Measurements from ENCODE around the gene ANXA8.
A peak's percentile ranks its signal among the peaks of the same experiment; 100 is the strongest.

ANXA8 gene

DNA sequence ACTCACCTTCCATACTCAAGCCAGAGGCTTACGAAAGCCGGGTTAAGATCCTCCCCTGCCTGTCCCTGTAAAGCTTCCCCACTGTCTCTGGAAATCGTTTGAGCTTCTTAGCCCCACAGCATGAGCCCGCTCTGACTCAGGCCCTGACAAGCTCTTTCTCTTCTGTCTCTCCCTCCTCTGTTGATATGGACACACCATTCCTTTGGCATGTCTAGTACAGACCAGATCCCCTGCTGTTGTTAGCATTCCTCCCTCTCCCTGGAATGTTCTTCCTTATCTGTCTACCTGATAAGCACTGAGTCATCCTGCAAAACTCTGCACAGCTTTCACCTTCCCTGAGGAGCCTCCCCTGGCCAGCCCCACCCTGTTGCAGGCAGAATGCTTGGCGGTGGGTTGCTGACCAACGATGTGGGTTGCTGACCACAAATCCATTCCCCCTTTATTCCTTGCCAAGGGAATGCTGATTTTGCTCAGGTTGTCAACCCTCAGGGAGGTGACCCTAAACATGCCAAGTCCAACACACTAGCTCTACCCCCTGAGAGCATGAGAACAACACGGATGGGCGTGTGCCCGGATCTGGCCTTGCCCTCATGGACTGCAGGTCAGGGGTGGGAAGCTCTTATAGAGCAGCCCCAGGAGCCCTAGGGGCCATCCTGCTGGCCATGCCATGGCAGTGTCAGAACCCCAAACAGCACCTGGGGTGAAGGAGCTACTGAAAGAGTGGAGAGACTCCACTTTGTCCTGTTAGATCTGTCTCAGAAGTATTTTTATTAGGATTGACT is 21.1 kb downstream of the ANXA8 start:
- peak; percentile 84 for ATAC-seq

DNA sequence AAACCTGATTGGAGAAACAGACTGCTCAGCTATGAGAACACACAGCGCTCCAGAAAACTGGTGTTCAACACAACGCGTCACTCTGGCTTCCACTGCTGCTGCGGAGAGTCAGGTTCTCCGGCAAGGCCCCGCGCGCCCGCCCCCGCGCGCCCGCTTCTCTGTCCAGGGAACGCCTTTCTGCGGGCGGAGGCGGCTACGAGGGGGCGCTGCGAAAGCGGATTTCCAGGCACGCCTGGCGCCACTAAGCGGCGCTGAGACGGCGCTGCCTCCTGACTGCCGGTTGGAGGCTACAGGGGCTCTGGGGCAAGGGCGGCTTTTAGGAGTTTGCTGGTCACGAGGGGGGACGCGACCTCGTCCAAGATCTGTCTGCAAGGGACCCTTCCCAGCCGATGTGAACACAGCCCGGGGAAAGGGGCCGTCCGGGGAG is 22.6 kb downstream of the ANXA8 start:
- ATAC-seq = peak; percentile 88

DNA sequence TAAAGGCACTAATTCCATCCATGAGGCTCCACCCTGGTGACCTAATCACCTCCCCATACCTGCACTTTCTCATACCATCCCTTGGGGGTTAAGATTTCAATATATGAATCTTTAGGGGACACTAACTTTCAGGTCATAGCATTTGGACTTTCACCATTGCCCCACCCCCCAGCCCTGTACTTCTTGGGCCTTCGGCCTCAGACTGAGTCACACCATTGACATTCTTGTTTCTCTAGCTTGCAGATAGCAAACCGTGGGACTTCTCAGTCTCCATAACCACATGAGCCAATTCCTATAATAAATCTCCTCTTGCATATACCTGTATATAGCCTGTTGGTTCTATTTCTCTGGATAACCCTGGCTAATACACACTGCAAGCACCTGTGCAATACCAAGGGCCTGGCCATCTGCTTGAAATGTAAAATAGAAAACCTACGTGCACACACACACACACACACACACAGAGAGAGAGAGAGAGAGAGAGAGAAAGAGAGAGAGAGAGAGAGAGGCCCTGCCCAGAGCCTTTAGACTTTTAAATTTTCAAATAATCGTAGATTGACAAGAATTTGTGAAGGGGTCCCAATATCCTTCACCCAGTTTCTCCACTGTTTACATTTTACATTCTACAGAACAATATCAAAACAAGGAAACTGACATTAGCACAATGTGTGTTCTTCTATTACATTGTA is 25.3 kb downstream of the ANXA8 start:
- no peak for ATAC-seq
- TF ChIP-seq RARB (CRISPR knock-in tag; IDR thresholded peaks at IDR 0.05) (no peak), ZNF565 (CRISPR knock-in tag; conservative IDR thresholded peaks at IDR 0.05; ENCODE audit: low read depth) (no peak), GLIS3 (CRISPR knock-in tag; IDR thresholded peaks at IDR 0.05) (no peak), TCF4 (CRISPR knock-in tag; IDR thresholded peaks at IDR 0.05; ENCODE audit: borderline replicate concordance) (no peak), ZFP30 (CRISPR knock-in tag; IDR thresholded peaks at IDR 0.05) (no peak), TOX (CRISPR knock-in tag; IDR thresholded peaks at IDR 0.05; ENCODE audit: borderline replicate concordance) (no peak), CSDC2 (CRISPR knock-in tag; IDR thresholded peaks at IDR 0.05) (no peak)
- TF ChIP-seq, protein P1, sequence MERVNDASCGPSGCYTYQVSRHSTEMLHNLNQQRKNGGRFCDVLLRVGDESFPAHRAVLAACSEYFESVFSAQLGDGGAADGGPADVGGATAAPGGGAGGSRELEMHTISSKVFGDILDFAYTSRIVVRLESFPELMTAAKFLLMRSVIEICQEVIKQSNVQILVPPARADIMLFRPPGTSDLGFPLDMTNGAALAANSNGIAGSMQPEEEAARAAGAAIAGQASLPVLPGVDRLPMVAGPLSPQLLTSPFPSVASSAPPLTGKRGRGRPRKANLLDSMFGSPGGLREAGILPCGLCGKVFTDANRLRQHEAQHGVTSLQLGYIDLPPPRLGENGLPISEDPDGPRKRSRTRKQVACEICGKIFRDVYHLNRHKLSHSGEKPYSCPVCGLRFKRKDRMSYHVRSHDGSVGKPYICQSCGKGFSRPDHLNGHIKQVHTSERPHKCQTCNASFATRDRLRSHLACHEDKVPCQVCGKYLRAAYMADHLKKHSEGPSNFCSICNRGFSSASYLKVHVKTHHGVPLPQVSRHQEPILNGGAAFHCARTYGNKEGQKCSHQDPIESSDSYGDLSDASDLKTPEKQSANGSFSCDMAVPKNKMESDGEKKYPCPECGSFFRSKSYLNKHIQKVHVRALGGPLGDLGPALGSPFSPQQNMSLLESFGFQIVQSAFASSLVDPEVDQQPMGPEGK (CRISPR knock-in tag; IDR thresholded peaks at IDR 0.05; ENCODE audit: borderline replicate concordance) = no peak

DNA sequence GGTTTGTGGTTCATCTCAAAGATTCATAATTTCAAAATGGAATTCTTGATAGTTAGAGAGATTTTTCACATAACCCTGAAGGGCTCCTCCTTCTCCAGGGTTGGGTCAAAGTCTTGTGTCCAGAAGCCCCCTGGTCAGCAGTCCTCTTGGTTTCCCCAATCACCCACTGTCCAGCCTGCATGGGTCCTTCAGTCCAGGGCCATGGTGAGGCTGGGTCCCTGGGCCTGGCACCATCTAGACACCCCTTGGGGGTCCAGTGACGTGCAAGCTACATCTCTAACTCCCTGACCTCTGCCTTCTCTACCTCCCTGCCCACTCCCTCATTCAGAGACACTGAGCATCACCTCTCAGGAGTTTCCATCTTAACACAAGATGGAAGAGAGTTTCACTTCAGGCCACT is 26.1 kb downstream of the ANXA8 start:
- TF ChIP-seq, protein P2, sequence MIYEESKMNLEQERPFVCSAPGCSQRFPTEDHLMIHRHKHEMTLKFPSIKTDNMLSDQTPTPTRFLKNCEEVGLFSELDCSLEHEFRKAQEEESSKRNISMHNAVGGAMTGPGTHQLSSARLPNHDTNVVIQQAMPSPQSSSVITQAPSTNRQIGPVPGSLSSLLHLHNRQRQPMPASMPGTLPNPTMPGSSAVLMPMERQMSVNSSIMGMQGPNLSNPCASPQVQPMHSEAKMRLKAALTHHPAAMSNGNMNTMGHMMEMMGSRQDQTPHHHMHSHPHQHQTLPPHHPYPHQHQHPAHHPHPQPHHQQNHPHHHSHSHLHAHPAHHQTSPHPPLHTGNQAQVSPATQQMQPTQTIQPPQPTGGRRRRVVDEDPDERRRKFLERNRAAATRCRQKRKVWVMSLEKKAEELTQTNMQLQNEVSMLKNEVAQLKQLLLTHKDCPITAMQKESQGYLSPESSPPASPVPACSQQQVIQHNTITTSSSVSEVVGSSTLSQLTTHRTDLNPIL (CRISPR knock-in tag; IDR thresholded peaks at IDR 0.05; ENCODE audit: low read depth) = no peak
- TF ChIP-seq RARB (CRISPR knock-in tag; IDR thresholded peaks at IDR 0.05) = no peak
- TF ChIP-seq TOX (CRISPR knock-in tag; IDR thresholded peaks at IDR 0.05; ENCODE audit: borderline replicate concordance) = no peak
- TF ChIP-seq SNAI2 (CRISPR knock-in tag; IDR thresholded peaks at IDR 0.05) = no peak
- ATAC-seq = no peak

DNA sequence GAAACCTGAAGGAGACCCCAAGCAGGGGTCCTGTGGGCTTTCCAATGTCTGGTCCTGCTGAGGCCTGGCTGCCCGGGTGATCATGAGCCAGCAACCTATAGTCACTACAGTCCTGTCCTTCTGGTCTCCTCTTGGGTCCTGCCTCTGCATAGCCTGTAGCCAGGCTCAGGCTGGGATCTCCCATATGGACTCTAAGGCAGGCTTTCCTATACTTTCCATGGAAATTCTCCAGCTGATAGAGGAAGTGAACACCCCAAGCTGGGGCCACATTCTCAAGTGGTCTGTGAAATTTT is 26.4 kb downstream of the ANXA8 start:
- TF ChIP-seq, protein P3, sequence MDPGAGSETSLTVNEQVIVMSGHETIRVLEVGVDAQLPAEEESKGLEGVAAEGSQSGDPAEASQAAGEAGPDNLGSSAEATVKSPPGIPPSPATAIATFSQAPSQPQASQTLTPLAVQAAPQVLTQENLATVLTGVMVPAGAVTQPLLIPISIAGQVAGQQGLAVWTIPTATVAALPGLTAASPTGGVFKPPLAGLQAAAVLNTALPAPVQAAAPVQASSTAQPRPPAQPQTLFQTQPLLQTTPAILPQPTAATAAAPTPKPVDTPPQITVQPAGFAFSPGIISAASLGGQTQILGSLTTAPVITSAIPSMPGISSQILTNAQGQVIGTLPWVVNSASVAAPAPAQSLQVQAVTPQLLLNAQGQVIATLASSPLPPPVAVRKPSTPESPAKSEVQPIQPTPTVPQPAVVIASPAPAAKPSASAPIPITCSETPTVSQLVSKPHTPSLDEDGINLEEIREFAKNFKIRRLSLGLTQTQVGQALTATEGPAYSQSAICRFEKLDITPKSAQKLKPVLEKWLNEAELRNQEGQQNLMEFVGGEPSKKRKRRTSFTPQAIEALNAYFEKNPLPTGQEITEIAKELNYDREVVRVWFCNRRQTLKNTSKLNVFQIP (CRISPR knock-in tag; IDR thresholded peaks at IDR 0.05; ENCODE audit: borderline replicate concordance, low read depth) = no peak
- TF ChIP-seq ARNTL (CRISPR knock-in tag; IDR thresholded peaks at IDR 0.05; ENCODE audit: borderline replicate concordance, low read depth) (no peak), ZNF8 (CRISPR knock-in tag; IDR thresholded peaks at IDR 0.05) (no peak), ZFP30 (CRISPR knock-in tag; IDR thresholded peaks at IDR 0.05) (no peak), GLIS3 (CRISPR knock-in tag; IDR thresholded peaks at IDR 0.05) (no peak), ZNF565 (CRISPR knock-in tag; conservative IDR thresholded peaks at IDR 0.05; ENCODE audit: low read depth) (no peak), BACH2 (CRISPR knock-in tag; IDR thresholded peaks at IDR 0.05; ENCODE audit: borderline replicate concordance) (no peak), RARB (CRISPR knock-in tag; IDR thresholded peaks at IDR 0.05) (no peak), CSDC2 (CRISPR knock-in tag; IDR thresholded peaks at IDR 0.05) (no peak), TCF4 (CRISPR knock-in tag; IDR thresholded peaks at IDR 0.05; ENCODE audit: borderline replicate concordance) (no peak), ZFP3 (CRISPR knock-in tag; IDR thresholded peaks at IDR 0.05) (no peak), ZNF70 (CRISPR knock-in tag; IDR thresholded peaks at IDR 0.05) (no peak), TOX (CRISPR knock-in tag; IDR thresholded peaks at IDR 0.05; ENCODE audit: borderline replicate concordance) (no peak)
- TF ChIP-seq, protein P2 (CRISPR knock-in tag; IDR thresholded peaks at IDR 0.05; ENCODE audit: low read depth) = no peak
- ATAC-seq = no peak

Measured in SK-N-SH treated with all-trans-retinoic acid at 6 μM for 48 hours (cell line).